Measurements from ENCODE around the gene SPRR2B. TPM values are rescaled to one million over a fixed set of nuclear protein-coding genes. Genes with fewer than 3 reads are reported as not detected.

Gene SPRR2B
- total RNA-seq, 120 experiments from 2014 or later: not detected

Other genes with a start within 250 kb of the SPRR2B start
- not detected for gene LCE1A, start 244.1 kb downstream of the SPRR2B start, total RNA-seq
- gene LCE6A, start 228.8 kb downstream of the SPRR2B start, total RNA-seq: not detected
- not detected for gene LCE7A, start 211.6 kb downstream of the SPRR2B start, total RNA-seq
- gene SMCP, start 193.3 kb downstream of the SPRR2B start, total RNA-seq: not detected
- gene IVL, start 163.1 kb downstream of the SPRR2B start, total RNA-seq: not detected
- not detected for gene SPRR5, start 124.4 kb downstream of the SPRR2B start, total RNA-seq
- not detected for gene SPRR4, start 101.0 kb downstream of the SPRR2B start, total RNA-seq
- gene SPRR1A, start 87.5 kb downstream of the SPRR2B start, total RNA-seq: not detected
- not detected for gene SPRR3, start 69.9 kb downstream of the SPRR2B start, total RNA-seq
- gene SPRR1B, start 40.4 kb downstream of the SPRR2B start, total RNA-seq: not detected
- not detected for gene SPRR2D, start 30.5 kb downstream of the SPRR2B start, total RNA-seq
- not detected for gene SPRR2A, start 14.1 kb downstream of the SPRR2B start, total RNA-seq
- not detected for gene SPRR2E, start 22.9 kb upstream of the SPRR2B start, total RNA-seq
- gene SPRR2F, start 41.9 kb upstream of the SPRR2B start, total RNA-seq: not detected
- gene SPRR2G, start 79.3 kb upstream of the SPRR2B start, total RNA-seq: 1 to 10 TPM in 1 of 120 experiments, under 1 TPM in 4, not detected in 115; 0.76 to 1.3 (median 0.96) TPM
- not detected for gene LELP1, start 131.8 kb upstream of the SPRR2B start, total RNA-seq
- not detected for gene PRR9, start 146.0 kb upstream of the SPRR2B start, total RNA-seq
- 1 to 10 TPM in 1 of 120 experiments, under 1 TPM in 23, not detected in 96; 0.30 to 1.4 (median 0.50) TPM for gene LORICRIN, start 188.1 kb upstream of the SPRR2B start, total RNA-seq
- not detected for gene PGLYRP3, start 241.3 kb upstream of the SPRR2B start, total RNA-seq